ENCODE results near the gene DIP2C. TPM values are rescaled to one million over a fixed set of nuclear protein-coding genes. Genes with fewer than 3 reads are reported as not detected.

Gene DIP2C
- total RNA-seq, 1 donor from 2014 or later, result 3.6 TPM

GRCh38 chr10:677038-677437 is 12.4 kb downstream of the DIP2C start:
- no peak for ATAC-seq

GRCh38 chr10:676178-676577 is 13.3 kb downstream of the DIP2C start:
- ATAC-seq, result no peak

GRCh38 chr10:675532-675931 is 13.9 kb downstream of the DIP2C start:
- ATAC-seq, result no peak

- no peak for ATAC-seq
Observed at GRCh38 chr10:673492-673891, 16.0 kb downstream of the DIP2C start.

GRCh38 chr10:672992-673391 is 16.5 kb downstream of the DIP2C start:
- no peak for ATAC-seq

- ATAC-seq, result no peak
Observed at GRCh38 chr10:672203-672602, 17.3 kb downstream of the DIP2C start.

GRCh38 chr10:670990-671389 is 18.5 kb downstream of the DIP2C start:
- ATAC-seq, result no peak

- no peak for ATAC-seq
Observed at GRCh38 chr10:670038-670437, 19.4 kb downstream of the DIP2C start.

- ATAC-seq, result no peak
Observed at GRCh38 chr10:668786-669485, 20.5 kb downstream of the DIP2C start.

- ATAC-seq, result no peak
Observed at GRCh38 chr10:667602-668143, 21.8 kb downstream of the DIP2C start.

- no peak for ATAC-seq
Observed at GRCh38 chr10:667096-667495, 22.4 kb downstream of the DIP2C start.

- ATAC-seq, result no peak
Observed at GRCh38 chr10:666237-667012, 23.0 kb downstream of the DIP2C start.

- no peak for ATAC-seq
Observed at GRCh38 chr10:665579-666091, 23.8 kb downstream of the DIP2C start.

GRCh38 chr10:664893-665292 is 24.6 kb downstream of the DIP2C start:
- ATAC-seq, result no peak

- ATAC-seq, result no peak
Observed at GRCh38 chr10:664301-664700, 25.2 kb downstream of the DIP2C start.

- ATAC-seq, result no peak
Observed at GRCh38 chr10:663831-664251, 25.6 kb downstream of the DIP2C start.

- ATAC-seq, result no peak
Observed at GRCh38 chr10:663466-663751, 26.1 kb downstream of the DIP2C start.

- no peak for ATAC-seq
Observed at GRCh38 chr10:662686-663465, 26.6 kb downstream of the DIP2C start.

- ATAC-seq, result no peak
Observed at GRCh38 chr10:662223-662605, 27.3 kb downstream of the DIP2C start.

- ATAC-seq, result no peak
Observed at GRCh38 chr10:661597-662222, 27.8 kb downstream of the DIP2C start.

GRCh38 chr10:660970-661596 is 28.4 kb downstream of the DIP2C start:
- no peak for ATAC-seq

GRCh38 chr10:660413-660969 is 29.0 kb downstream of the DIP2C start:
- ATAC-seq, result no peak
